ENCODE data around the gene NDUFS6.

DNA sequence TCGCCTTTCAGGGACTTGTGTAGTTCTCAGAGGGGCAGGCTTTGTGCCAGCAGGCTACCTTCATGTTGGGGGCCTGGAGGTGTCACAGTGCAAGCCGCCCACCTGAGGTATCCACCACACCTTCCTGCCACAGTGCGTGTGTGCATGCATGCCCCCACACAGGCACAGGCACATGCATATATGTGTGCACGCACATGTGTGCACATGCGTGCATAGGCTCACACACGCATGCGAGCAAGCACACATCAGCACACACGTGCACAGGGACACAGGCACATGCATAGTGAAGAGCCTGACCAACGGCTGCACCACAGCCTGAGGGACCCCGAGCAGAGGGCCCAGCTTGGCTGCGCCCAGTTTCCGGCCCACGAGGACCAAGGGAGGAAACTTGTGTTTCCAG lies 45.4 kb downstream of the NDUFS6 start:
- TF ChIP-seq, protein P1, sequence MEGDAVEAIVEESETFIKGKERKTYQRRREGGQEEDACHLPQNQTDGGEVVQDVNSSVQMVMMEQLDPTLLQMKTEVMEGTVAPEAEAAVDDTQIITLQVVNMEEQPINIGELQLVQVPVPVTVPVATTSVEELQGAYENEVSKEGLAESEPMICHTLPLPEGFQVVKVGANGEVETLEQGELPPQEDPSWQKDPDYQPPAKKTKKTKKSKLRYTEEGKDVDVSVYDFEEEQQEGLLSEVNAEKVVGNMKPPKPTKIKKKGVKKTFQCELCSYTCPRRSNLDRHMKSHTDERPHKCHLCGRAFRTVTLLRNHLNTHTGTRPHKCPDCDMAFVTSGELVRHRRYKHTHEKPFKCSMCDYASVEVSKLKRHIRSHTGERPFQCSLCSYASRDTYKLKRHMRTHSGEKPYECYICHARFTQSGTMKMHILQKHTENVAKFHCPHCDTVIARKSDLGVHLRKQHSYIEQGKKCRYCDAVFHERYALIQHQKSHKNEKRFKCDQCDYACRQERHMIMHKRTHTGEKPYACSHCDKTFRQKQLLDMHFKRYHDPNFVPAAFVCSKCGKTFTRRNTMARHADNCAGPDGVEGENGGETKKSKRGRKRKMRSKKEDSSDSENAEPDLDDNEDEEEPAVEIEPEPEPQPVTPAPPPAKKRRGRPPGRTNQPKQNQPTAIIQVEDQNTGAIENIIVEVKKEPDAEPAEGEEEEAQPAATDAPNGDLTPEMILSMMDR (IDR thresholded peaks at IDR 0.05 in 8 of 11, conservative IDR thresholded peaks at IDR 0.05 in 3 of 11) = no peak
- TF ChIP-seq POLR2AphosphoS5 (IDR thresholded peaks at IDR 0.05) (no peak), POLR2A (IDR thresholded peaks at IDR 0.05) (no peak)
